Stomach smooth muscle (tissue), 2 donors: Measurements from ENCODE around the gene ZNF264.

ENCODE experiments used
- H3K27ac ChIP-seq: one replicate; pipeline ENCODE4 v1.7.0; 2013; ENCODE audit warnings: mild to moderate bottlenecking, low read length, inconsistent platforms
- H3K27me3 ChIP-seq, 2 donors: one replicate each; pipeline ENCODE4 v1.7.0; 2013; ENCODE audit warnings: low read length in 2 of 2; ENCODE audit not compliant: insufficient read depth in 2 of 2, control insufficient read depth in 1 of 2
- H3K36me3 ChIP-seq, 2 donors: one replicate each; pipeline ENCODE4 v1.7.0; 2013; ENCODE audit warnings: low read length in 2 of 2; ENCODE audit not compliant: control insufficient read depth in 2 of 2, insufficient read depth in 2 of 2
- H3K4me1 ChIP-seq: one replicate; pipeline ENCODE4 v1.7.0; 2013; ENCODE audit warnings: low read length; ENCODE audit not compliant: control insufficient read depth, insufficient read depth
- H3K4me3 ChIP-seq, 2 donors: one replicate each; pipeline ENCODE4 v1.7.0; 2013; ENCODE audit warnings: low read length in 2 of 2
- H3K9ac ChIP-seq, 2 donors: one replicate each; pipeline ENCODE4 v1.7.0; 2013; ENCODE audit warnings: low read length in 2 of 2, mild to moderate bottlenecking in 1 of 2
- H3K9me3 ChIP-seq, 2 donors: one replicate each; pipeline ENCODE4 v1.7.0; 2013; ENCODE audit warnings: low read length in 2 of 2; ENCODE audit not compliant: control insufficient read depth in 2 of 2
- donor health status: healthy.
- donor health status: Pancreatic carcinoma.

The ZNF264 gene

DNA sequence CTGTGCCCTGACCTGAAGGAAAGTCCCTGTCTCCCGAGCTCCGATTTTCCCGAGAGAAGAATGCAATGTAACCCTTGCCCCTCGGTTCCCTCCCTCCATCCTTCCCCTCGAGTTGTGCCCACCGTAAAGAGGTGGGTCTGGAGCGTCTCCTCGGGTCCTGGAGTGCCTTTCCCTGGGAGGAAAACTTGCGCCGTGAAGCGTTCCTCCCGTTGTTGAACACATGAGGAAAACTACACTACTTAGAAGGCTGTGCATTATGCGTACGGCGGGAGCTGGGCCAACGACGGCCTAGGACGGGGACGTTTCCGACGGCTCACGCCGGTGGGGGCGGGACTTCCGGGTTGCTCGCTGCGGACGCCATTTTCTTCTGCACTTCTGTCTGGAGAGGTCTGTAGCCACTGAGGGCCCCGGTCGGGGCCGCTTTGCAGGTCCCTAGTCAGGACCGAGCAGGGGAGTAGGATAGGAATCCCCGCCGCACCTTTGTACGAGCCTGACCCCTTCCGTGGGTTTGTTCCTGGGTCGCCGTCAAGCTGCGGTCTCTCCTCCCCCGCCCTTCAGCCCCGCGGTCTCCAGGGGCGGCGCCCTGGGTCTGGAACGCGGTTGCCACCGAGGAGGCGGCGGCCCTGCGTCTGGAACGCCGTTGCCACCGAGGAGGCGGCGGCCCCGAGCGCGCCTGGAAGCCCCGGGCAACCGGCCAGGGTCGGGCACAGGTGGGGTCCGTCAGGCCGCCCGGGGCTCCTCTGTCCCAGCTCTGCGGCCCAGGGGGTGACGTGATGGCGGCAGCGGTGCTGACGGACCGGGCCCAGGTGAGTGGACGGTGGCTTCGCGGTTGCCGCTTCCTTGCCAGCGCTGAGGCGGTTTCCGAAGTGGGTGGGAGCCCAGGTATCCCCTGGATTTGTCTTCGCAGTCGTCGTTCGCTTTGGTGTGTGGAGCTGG, at the start of gene ZNF264:
ZNF264 (plus strand) TSS at position 360 of the 936 bp plus-strand sequence; CDS start at position 774, 414 bp downstream.
- H3K4me3 ChIP-seq: peak within 1 kb of the TSS; percentile 98 to 100
- H3K27ac ChIP-seq: peak within 1 kb of the TSS; percentile 89
- H3K4me1 ChIP-seq: peaks cover 20% of the 10 kb centered on the region
- peaks cover 30 to 31% of the 10 kb centered on the region in 2 donors for H3K36me3 ChIP-seq
- H3K9me3 ChIP-seq: no peaks in the 10 kb centered on the region
- H3K9ac ChIP-seq: peak within 1 kb of the TSS; percentile 94 to 95
- H3K27me3 ChIP-seq: no peaks in the 10 kb centered on the region

DNA sequence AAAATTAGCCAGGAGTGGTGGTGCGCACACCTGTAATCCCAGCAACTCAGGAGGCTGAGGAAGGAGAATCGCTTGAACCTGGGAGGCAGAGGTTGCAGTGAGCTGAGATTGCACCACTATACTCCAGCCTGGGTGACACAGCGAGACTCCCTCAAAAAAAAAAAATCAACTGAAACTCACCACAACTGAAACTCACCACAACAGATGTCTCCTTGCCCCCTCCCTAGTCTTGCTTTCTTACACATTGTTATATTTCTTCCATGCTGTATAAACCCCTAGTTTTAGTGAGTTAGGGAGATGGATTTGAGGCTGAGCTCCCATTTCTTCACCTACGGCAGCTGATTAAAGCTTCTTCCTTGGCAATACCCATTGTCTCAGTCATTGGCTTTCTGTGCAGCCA, 49.6 kb upstream of the ZNF264 start:
- Histone ChIP-seq H3K9ac (no peak overlapping the region), H3K4me1 (no peaks in the 10 kb centered on the region), H3K9me3 (no peaks in the 10 kb centered on the region), H3K36me3 (no peaks in the 10 kb centered on the region), H3K27ac (no peak overlapping the region), H3K4me3 (no peak overlapping the region), H3K27me3 (no peaks in the 10 kb centered on the region)

- Histone ChIP-seq H3K36me3 (no peaks in the 10 kb centered on the region), H3K4me1 (no peaks in the 10 kb centered on the region), H3K27me3 (no peaks in the 10 kb centered on the region), H3K9me3 (no peaks in the 10 kb centered on the region), H3K27ac (no peak overlapping the region), H3K9ac (no peak overlapping the region), H3K4me3 (no peak overlapping the region)
Observed at GRCh38 chr19:57152921-57153320, 38.4 kb upstream of the ZNF264 start.

GRCh38 chr19:57161985-57162539, 29.2 kb upstream of the ZNF264 start:
- no peak overlapping the region for H3K27ac ChIP-seq
- no peaks in the 10 kb centered on the region for H3K27me3 ChIP-seq
- H3K36me3 ChIP-seq: no peaks in the 10 kb centered on the region
- H3K9ac ChIP-seq: no peak overlapping the region
- no peak overlapping the region for H3K4me3 ChIP-seq
- no peaks in the 10 kb centered on the region for H3K4me1 ChIP-seq
- no peaks in the 10 kb centered on the region for H3K9me3 ChIP-seq

DNA sequence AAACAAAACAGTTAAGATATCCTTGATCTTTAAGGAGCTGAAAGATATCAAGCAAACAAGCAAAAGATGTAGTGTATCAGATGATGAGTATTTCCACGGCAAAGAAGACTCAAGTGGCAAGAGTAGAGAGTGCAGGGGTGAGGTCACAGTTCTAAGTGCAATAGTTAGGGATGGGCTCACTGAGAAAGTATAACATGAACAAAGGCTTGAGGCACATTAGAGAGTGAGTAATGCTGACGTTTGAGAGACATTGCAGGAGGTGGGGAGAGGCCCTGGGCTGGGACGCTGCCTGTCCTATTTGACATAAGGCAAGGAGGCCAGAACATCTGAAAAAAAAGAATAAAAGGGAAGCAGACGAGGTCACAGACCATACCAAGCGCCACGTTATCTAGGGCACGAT, 25.5 kb upstream of the ZNF264 start:
- Histone ChIP-seq H3K27me3 (no peaks in the 10 kb centered on the region), H3K9me3 (no peaks in the 10 kb centered on the region), H3K4me3 (no peak overlapping the region), H3K4me1 (no peaks in the 10 kb centered on the region), H3K36me3 (no peaks in the 10 kb centered on the region), H3K27ac (no peak overlapping the region), H3K9ac (no peak overlapping the region)

DNA sequence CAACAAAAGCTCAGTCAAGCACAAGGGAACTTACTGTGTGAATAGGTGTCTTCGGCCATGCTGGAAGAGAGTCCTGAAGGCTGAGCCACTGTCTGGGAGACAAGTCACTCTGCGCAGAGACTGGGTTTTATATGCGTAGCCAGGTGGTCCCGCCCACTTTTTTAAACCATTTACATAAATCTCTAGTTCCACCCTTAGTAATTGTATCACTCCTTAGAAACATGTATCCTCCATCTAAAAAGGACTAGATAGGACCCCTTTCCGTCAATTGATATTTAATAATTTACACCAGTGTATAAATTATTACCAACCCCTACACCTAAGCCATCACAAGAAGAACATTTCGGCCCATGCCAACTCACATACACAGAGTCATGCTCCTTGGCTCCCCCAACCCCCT, 23.9 kb upstream of the ZNF264 start, which contains the start of gene DUXA:
DUXA (minus strand) TSS at position 101 of the 400 bp plus-strand sequence; CDS start at position 59, 42 bp downstream.
- Histone ChIP-seq H3K36me3 (no peaks in the 10 kb centered on the region), H3K9ac (no peak within 1 kb of the TSS), H3K4me1 (peaks cover 4% of the 10 kb centered on the region), H3K4me3 (no peak within 1 kb of the TSS), H3K27me3 (no peaks in the 10 kb centered on the region), H3K9me3 (no peaks in the 10 kb centered on the region), H3K27ac (no peak within 1 kb of the TSS)

DNA sequence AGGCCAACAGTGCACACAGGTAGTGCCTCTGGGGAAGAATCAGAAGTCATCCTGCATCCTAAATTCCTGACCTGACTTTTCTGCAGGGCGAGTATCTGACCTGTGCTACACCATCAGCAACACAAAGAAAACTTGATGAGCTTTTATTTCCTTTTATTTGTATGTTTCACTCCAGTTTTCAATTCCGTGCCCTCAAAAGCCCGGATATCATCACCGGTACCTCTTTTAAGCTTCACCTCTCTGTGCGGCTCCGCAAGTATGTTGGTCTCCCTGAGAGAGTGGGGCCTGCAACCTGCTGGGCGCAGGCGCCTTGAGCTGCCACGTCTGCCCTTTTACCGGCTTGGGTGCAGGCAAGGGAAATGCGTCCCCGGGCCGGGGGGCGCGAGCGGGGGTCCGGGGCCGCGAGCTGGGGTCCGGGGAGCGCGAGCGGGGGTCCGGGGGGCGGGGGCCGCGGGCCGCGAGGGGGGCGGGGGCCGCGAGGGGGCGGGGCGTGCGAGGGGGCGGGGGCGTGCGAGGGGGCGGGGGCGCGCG, 19.7 kb upstream of the ZNF264 start:
- H3K27ac ChIP-seq: no peak overlapping the region
- peak overlapping the region; percentile 43 to 69 for H3K4me3 ChIP-seq
- no peaks in the 10 kb centered on the region for H3K27me3 ChIP-seq
- H3K36me3 ChIP-seq: no peaks in the 10 kb centered on the region
- peaks cover 6% of the 10 kb centered on the region for H3K4me1 ChIP-seq
- no peaks in the 10 kb centered on the region for H3K9me3 ChIP-seq
- peak overlapping the region; percentile 29 to 57 for H3K9ac ChIP-seq

DNA sequence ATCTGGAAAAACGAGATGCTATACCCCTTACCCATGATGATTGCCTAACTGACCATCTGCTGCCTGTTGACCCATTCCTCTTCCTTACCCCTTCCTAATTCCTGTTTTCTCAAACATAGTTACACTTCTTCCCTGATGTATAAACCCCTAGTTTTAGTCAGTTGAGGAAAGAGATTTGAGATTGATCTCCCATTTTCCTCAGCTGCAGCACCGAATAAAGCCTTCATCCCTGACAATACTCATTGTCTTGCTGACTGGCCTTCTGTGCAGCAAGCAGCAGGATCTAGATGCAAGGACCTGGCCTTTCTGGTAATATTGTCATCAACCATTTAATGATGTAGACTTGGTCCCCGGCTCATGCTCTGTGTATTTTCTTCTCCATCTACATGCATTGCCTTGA, 999 bp upstream of the ZNF264 start:
- Histone ChIP-seq H3K4me3 (peak overlapping the region in 1 of 2 donors; percentile 98), H3K27ac (peak overlapping the region; percentile 89), H3K4me1 (peaks cover 20% of the 10 kb centered on the region), H3K9me3 (no peaks in the 10 kb centered on the region), H3K27me3 (no peaks in the 10 kb centered on the region), H3K9ac (no peak overlapping the region), H3K36me3 (peaks cover 20 to 21% of the 10 kb centered on the region in 2 donors)

DNA sequence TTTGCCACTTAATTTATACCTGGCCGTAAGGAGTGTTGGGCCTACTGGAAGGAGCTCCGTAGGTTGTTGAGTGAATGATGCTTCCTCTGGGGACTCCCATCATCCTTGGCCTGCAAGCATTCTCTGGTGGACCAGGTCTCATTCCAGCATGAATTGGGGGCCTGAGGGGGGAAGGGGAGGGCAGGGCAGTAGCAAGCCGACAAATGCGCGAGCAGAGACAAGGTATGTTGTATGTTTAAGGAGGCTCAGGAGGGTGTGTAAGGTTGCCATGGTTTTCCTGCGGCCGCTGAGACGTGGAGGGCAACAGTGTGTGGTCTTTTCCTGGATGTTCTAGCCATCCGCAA, 749 bp downstream of the ZNF264 start:
- peaks cover 20% of the 10 kb centered on the region for H3K4me1 ChIP-seq
- H3K4me3 ChIP-seq: peak overlapping the region; percentile 98 to 100
- no peaks in the 10 kb centered on the region for H3K9me3 ChIP-seq
- H3K36me3 ChIP-seq: peaks cover 32 to 35% of the 10 kb centered on the region in 2 donors
- H3K27me3 ChIP-seq: no peaks in the 10 kb centered on the region
- peak overlapping the region; percentile 94 to 95 for H3K9ac ChIP-seq
- H3K27ac ChIP-seq: peak overlapping the region; percentile 89

GRCh38 chr19:57192993-57193392, 1.7 kb downstream of the ZNF264 start:
- Histone ChIP-seq H3K4me1 (peaks cover 20% of the 10 kb centered on the region), H3K27ac (no peak overlapping the region), H3K36me3 (peaks cover 34 to 44% of the 10 kb centered on the region in 2 donors), H3K9ac (no peak overlapping the region), H3K27me3 (no peaks in the 10 kb centered on the region), H3K9me3 (no peaks in the 10 kb centered on the region), H3K4me3 (peak overlapping the region; percentile 98 to 100)
